Inferior parietal cortex (tissue), 1 donor: ENCODE measurements around the gene EEF2K.

Source experiments
- DNase-seq: peaks from one replicate; pipeline ENCODE4 v3.0.0-alpha.2; 2016; ENCODE audit errors: extremely low spot score

EEF2K gene

GRCh38 chr16:22336581-22336980 is 130.5 kb downstream of the EEF2K start:
- no peak for DNase-seq

DNA sequence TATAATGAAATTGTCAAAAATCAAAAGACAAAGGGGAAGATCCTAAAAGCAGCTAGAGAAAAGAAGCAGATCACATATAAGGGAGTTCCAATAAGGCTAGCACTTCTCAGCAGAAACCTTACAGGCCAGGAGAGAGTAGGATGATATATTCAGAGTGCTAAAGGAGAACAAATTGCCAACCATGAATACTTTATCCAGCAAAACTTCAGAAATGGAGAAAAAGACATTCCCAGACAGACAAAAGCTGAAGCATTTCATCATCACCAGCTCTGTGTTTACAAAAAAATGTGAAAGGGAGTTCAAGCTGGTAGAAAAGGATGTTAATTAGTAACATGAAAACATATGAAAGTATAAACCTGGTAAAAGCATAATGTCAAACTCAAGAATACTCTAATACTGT is 131.0 kb downstream of the EEF2K start:
- DNase-seq, result no peak

DNA sequence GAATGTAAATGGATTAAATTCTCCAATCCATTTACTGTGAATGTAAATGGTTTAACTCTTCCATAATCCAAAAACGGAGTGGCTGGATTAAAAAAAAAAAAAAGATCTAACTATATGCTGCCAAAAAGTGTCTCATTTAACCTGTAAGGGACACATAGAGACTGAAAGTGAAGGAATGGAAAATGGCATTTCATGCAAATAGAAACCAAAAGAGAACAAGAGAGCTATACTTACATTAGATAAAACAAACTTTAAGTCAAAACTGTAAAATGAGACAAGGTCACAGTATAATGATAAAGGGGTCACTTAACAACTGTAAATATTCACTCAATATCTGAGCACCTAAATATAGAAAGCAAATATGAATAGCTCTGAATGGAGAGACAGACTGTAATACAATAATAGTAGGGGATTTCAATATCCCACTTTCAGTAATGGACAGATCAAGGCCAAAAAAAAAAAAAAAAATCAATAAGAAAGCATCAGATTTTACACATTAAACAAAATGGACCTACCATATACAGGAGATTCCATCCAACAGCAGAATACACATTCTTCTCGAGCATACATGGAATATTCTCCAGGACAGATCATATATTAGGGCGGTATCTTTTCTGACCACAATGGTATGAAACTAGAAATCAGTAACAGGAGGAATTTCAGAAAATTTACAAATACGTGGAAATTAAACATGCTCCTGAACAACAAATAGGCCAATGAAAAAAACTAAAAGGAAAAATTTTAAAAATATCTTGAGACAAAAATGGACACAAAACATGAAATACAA is 132.0 kb downstream of the EEF2K start:
- no peak for DNase-seq
